ENCODE results near the gene UBASH3B.
"Not testable (repeated sequence)": the region's sequence is repeated elsewhere in the genome, so short reads cannot be mapped to it uniquely, and the experiment has no call there.

GRCh38 chr11:122863154-122863553 lies 207.6 kb downstream of the UBASH3B start:
- TF ChIP-seq CTCF, POLR2A, EP300 (IDR thresholded peaks at IDR 0.05): not testable (repeated sequence)
